Spleen (tissue), 11 donors: ENCODE results near the gene LAMA4. TPM values are rescaled to one million over a fixed set of nuclear protein-coding genes. Genes with fewer than 3 reads are reported as not detected.

Experiments used
- DNase-seq: peaks from one replicate; pipeline ENCODE4 v3.0.0-alpha.2; 2020
- H3K27ac ChIP-seq, 8 donors: fragments of 200-600 bp; sonication (generic) in 7 of 8; 1 replicate in 4 of 8; 2 replicates in 4 of 8; pipeline versions ENCODE4 v1.5.0 to v1.8.0; 2016 to 2021; ENCODE audit warnings: inconsistent platforms in 4 of 8, mild to moderate bottlenecking in 4 of 8, moderate library complexity in 1 of 8
- H3K27me3 ChIP-seq, 7 donors: fragments of 200-600 bp; sonication (generic) in 6 of 7; replicated peaks in 1 of 7; 1 replicate in 4 of 7; 2 replicates in 3 of 7; pipeline versions ENCODE4 v1.5.0 to v1.8.0; 2016 to 2021; ENCODE audit warnings: inconsistent platforms in 3 of 7, mild to moderate bottlenecking in 1 of 7
- H3K36me3 ChIP-seq, 6 donors: fragments of 200-600 bp; sonication (generic) in 5 of 6; 1 replicate in 4 of 6; 2 replicates in 2 of 6; pipeline versions ENCODE4 v1.5.0 to v1.8.0; 2016 to 2021; ENCODE audit warnings: inconsistent platforms in 2 of 6
- H3K4me1 ChIP-seq, 6 donors: fragments of 200-600 bp; sonication (generic) in 5 of 6; 1 replicate in 3 of 6; 2 replicates in 3 of 6; pipeline versions ENCODE4 v1.5.0 to v1.8.0; 2016 to 2021; ENCODE audit warnings: inconsistent platforms in 3 of 6
- H3K4me3 ChIP-seq, 8 donors: fragments of 200-600 bp; sonication (generic) in 7 of 8; 1 replicate in 4 of 8; 2 replicates in 4 of 8; pipeline versions ENCODE4 v1.5.0 to v1.8.0; 2016 to 2021; ENCODE audit warnings: inconsistent platforms in 4 of 8, mild to moderate bottlenecking in 4 of 8, moderate library complexity in 2 of 8
- H3K9me3 ChIP-seq, 8 donors: fragments of 200-600 bp; sonication (generic) in 7 of 8; 1 replicate in 4 of 8; 2 replicates in 4 of 8; pipeline versions ENCODE4 v1.5.0 to v1.8.0; 2016 to 2021; ENCODE audit warnings: inconsistent platforms in 4 of 8
- CTCF ChIP-seq, 11 experiments: fragments of 200-600 bp in 7 of 11; fragments of 450-650 bp in 4 of 11; sonication (generic) in 4 of 11; IDR thresholded peaks in 8 of 11; conservative IDR thresholded peaks in 3 of 11; 1 replicate in 7 of 11; 2 replicates in 4 of 11; pipeline versions ENCODE4 v1.4.0 to v1.8.0; 2016 to 2021; ENCODE audit warnings: antibody characterized with exemption in 11 of 11, inconsistent platforms in 4 of 11, mild to moderate bottlenecking in 1 of 11
- POLR2A ChIP-seq, 3 donors: fragments of 450-650 bp; IDR thresholded peaks; one replicate each; pipeline ENCODE4 v1.5.1; 2017; ENCODE audit warnings: antibody characterized with exemption in 3 of 3, mild to moderate bottlenecking in 1 of 3
- POLR2AphosphoS5 ChIP-seq, 3 donors: sonication (generic); formaldehyde crosslinking; IDR thresholded peaks; one replicate each; pipeline ENCODE4 v1.5.1; 2017; ENCODE audit warnings: antibody characterized with exemption in 3 of 3
- WGBS, 5 donors: extraction: QIAGEN DNeasy Blood & Tissue Kit in 3 of 5; methylation state at CpG; one replicate each; pipeline versions ENCODE4 v1.1.5 to v1.1.7; 2013 to 2018; 5-methylcytosine and 5-hydroxymethylcytosine counted together
- intact Hi-C: fragments of 100-400 bp; cut with DNase I; formaldehyde crosslinking; loops from one replicate; pipeline ENCODE4 v1.15.0; 2023; ENCODE audit warnings: low total_unique reads
- polyA plus RNA-seq, 3 donors: library from polyadenylated mRNA; stranded (reverse); fragments of 200-250 nt; gene quantifications; one replicate each; pipeline ENCODE4 v1.2.1, GENCODE V29; 2013
- total RNA-seq, 7 donors: library from RNA; depleted of rRNA in 3 of 7; stranded (reverse); fragments of >200 nt in 3 of 7; fragmentation: NEBNext Ultra II Directional in 4 of 7; extraction: Animal tissue kit (Norgen Biotek cat#: 25700) in 4 of 7; gene quantifications; one replicate each; pipeline versions ENCODE4 v1.1.0 to v1.2.1, GENCODE V29; 2016 to 2021
- donor health status: healthy with polysubstance abuse.
- donor health status: DM: no; HTN: no; CAD: no; lungs with moderate emphysema.
- donor health status: DM: no; HTN: no; CAD: no.
- donor health status: Bipolar disorder and iron deficiency.
- donor health status: healthy.
- donor health status: DM: no; HTN: no; CAD: no.
- donor health status: DM: yes; HTN: yes; CAD: no.

The LAMA4 gene
- total and polyA plus RNA-seq, 10 donors, result 0.76 to 3.7 (median 2.5) TPM

- H3K4me1 ChIP-seq, result no peaks in the 10 kb centered on the region
- H3K27me3 ChIP-seq, result peaks cover 0 to 74% (median 10%) of the 10 kb centered on the region in 7 donors
- 81 to 96% (median 89%) methylated on average over 2 of the region's 2 CpGs for WGBS, 5 donors
- TF ChIP-seq CTCF (IDR thresholded peaks at IDR 0.05 in 8 of 11, conservative IDR thresholded peaks at IDR 0.05 in 3 of 11) (no peak), POLR2AphosphoS5 (IDR thresholded peaks at IDR 0.05) (no peak), POLR2A (IDR thresholded peaks at IDR 0.05) (no peak)
- no peaks in the 10 kb centered on the region for H3K9me3 ChIP-seq
- no peak overlapping the region for H3K27ac ChIP-seq
- H3K4me3 ChIP-seq, result no peak overlapping the region
- H3K36me3 ChIP-seq, result no peaks in the 10 kb centered on the region
- no peak for DNase-seq
- intact Hi-C loops, result loop anchor here (2.0 kb wide), 1 partner anchor 134 kb away; no protein-coding TSS in a partner anchor
These were observed 75.5 kb downstream of the LAMA4 start for GRCh38 chr6:112178846-112179245.

DNA sequence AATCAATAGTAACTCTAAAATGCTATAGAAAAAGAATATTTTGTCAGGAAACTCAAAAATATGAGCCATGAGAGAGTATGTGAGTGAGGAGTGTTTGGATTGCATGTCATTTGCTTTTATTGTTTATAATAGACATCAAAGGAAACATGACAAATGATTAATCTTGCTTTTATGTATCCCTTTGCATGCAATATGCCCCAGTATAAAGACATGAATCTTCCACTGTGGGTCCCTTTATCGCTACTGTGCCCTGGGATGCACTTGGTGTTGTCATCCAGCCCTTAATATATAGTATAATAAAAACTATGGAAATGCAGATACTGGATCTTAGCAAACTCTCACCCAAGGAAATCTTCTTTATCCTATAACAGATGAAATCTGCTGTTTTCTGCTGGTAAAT is 77.3 kb downstream of the LAMA4 start:
- intact Hi-C loops, result no loop called here
- no peak for DNase-seq
- 84 to 97% (median 90%) methylated on average over 1 of the region's 1 CpG for WGBS, 5 donors

GRCh38 chr6:112176175-112176574 is 78.2 kb downstream of the LAMA4 start:
- Histone ChIP-seq H3K27me3 (peaks cover 0 to 79% (median 12%) of the 10 kb centered on the region in 7 donors), H3K4me3 (no peak overlapping the region), H3K4me1 (no peaks in the 10 kb centered on the region), H3K9me3 (no peaks in the 10 kb centered on the region), H3K36me3 (no peaks in the 10 kb centered on the region), H3K27ac (no peak overlapping the region)
- WGBS, 5 donors, result 42 to 62% (median 56%) methylated on average over 4 of the region's 4 CpGs
- DNase-seq, result no peak
- intact Hi-C loops, result no loop called here
- no peak for TF ChIP-seq POLR2AphosphoS5 (IDR thresholded peaks at IDR 0.05)
- no peak for TF ChIP-seq CTCF (IDR thresholded peaks at IDR 0.05 in 8 of 11, conservative IDR thresholded peaks at IDR 0.05 in 3 of 11)
- no peak for TF ChIP-seq POLR2A (IDR thresholded peaks at IDR 0.05)

More for the DNA sequence above, 77.3 kb downstream of the LAMA4 start:
- no peak for TF ChIP-seq CTCF (IDR thresholded peaks at IDR 0.05 in 8 of 11, conservative IDR thresholded peaks at IDR 0.05 in 3 of 11)
- TF ChIP-seq POLR2AphosphoS5 (IDR thresholded peaks at IDR 0.05), result no peak
- no peak for TF ChIP-seq POLR2A (IDR thresholded peaks at IDR 0.05)
- H3K4me1 ChIP-seq, result no peaks in the 10 kb centered on the region
- H3K27me3 ChIP-seq, result peaks cover 0 to 70% (median 9%) of the 10 kb centered on the region in 7 donors
- no peak overlapping the region for H3K4me3 ChIP-seq
- H3K36me3 ChIP-seq, result no peaks in the 10 kb centered on the region
- H3K9me3 ChIP-seq, result no peaks in the 10 kb centered on the region
- no peak overlapping the region for H3K27ac ChIP-seq

- Histone ChIP-seq H3K9me3 (no peaks in the 10 kb centered on the region), H3K36me3 (no peaks in the 10 kb centered on the region), H3K27me3 (peaks cover 0 to 86% (median 21%) of the 10 kb centered on the region in 7 donors), H3K4me1 (no peaks in the 10 kb centered on the region), H3K4me3 (no peak overlapping the region), H3K27ac (no peak overlapping the region)
- TF ChIP-seq CTCF (IDR thresholded peaks at IDR 0.05 in 8 of 11, conservative IDR thresholded peaks at IDR 0.05 in 3 of 11) (no peak), POLR2A (IDR thresholded peaks at IDR 0.05) (no peak), POLR2AphosphoS5 (IDR thresholded peaks at IDR 0.05) (no peak)
- intact Hi-C loops, result no loop called here
- DNase-seq, result no peak
- WGBS, 5 donors, result 68 to 89% (median 77%) methylated on average over 2 of the region's 2 CpGs
These were observed 81.1 kb downstream of the LAMA4 start for GRCh38 chr6:112173221-112173804.
